AG04450 (cell line): Measurements from ENCODE around the gene ZCCHC3. TPM values are rescaled to one million over a fixed set of nuclear protein-coding genes. Genes with fewer than 3 reads are reported as not detected.

Experiments used
- CTCF ChIA-PET: fragments of 300-600, 350-600 bp; formaldehyde crosslinking; extraction: SDS; loops from one replicate; lab custom pipeline; 2022; ENCODE audit warnings: antibody characterized with exemption, inconsistent platforms; lab: Charles Lee
- POLR2A ChIA-PET: fragments of 350-600 bp; formaldehyde crosslinking; extraction: SDS; loops from one replicate; lab custom pipeline; 2021; ENCODE audit warnings: antibody characterized with exemption, inconsistent platforms; lab: Yijun Ruan, JAX
- DNase-seq: peaks from one replicate; pipeline ENCODE4 v3.0.0-alpha.2; 2011; ENCODE audit warnings: low read depth, low spot score
- H3K27ac ChIP-seq: one replicate; pipeline ENCODE4 v1.5.1; 2012; ENCODE audit warnings: low read depth, low read length, control low read depth
- H3K27me3 ChIP-seq: one replicate; pipeline ENCODE4 v1.6.0; 2012; ENCODE audit warnings: low read length; ENCODE audit not compliant: control insufficient read depth, insufficient read depth
- H3K4me3 ChIP-seq: 2 replicates; pipeline ENCODE4 v1.5.1; 2011; ENCODE audit warnings: mild to moderate bottlenecking, low read depth, low read length, control low read depth
- H3K9me3 ChIP-seq: 2 replicates; pipeline ENCODE4 v1.5.1; 2012; ENCODE audit warnings: low read length; ENCODE audit not compliant: control insufficient read depth, insufficient read depth
- polyA plus RNA-seq: library from polyadenylated mRNA; depleted of rRNA; stranded (reverse); fragments of >200 nt; gene quantifications from 2 replicates; pipeline ENCODE4 v1.2.3, GENCODE V29; 2011
- TF ChIP-seq, protein P1 (sequence below): IDR thresholded peaks from 2 replicates; pipeline ENCODE4 v1.5.1; 2011; ENCODE audit warnings: low read depth, low read length, control low read depth, inconsistent platforms

The ZCCHC3 gene
- polyA plus RNA-seq, 1 experiment, result 15.4 TPM

DNA sequence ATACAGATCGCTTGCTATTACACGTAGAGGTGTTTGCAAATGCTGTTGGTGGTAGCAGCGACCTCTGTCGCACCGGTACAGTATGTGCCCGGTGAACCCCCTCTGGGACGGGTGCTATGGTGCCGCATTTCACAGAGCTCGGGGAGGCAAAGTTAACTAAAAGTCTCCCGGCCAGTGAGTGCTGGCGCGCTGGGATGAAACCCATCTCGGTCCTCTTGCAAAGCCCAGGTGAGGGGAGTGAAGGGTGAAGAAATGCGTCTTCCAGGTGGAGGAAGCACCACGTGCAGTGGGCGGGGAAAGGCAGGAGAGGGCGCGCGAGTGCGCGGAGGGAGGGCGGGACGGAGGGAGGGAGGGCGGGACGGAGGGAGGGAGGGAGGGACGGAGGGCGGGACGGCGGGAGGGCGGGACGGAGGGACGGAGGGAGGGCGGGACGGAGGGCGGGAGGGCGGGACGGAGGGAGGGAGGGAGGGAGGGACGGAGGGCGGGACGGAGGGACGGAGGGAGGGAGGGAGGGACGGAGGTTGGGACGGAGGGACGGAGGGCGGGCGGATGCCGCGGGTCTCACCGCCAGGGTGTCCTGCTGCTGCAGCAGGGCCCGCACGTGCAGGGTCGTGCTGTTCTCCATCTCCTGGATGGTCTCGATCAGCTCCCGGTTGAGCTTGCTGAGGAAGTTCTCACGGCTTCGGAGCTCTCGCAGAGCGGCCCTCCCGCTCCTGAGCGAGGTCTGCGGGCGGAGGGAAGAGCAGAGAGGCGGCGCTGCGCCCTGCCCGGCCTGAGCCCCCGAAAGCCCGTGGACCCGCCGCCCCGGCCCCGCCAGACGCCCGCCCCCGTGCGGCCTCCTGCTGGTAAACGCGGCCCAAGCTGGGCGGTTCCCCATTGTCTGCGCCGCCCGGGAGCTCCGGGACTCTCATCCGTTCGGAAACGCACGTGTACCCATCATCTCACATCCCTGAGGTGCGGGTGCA lies 18.5 kb upstream of the ZCCHC3 start:
- TF ChIP-seq, protein P1, sequence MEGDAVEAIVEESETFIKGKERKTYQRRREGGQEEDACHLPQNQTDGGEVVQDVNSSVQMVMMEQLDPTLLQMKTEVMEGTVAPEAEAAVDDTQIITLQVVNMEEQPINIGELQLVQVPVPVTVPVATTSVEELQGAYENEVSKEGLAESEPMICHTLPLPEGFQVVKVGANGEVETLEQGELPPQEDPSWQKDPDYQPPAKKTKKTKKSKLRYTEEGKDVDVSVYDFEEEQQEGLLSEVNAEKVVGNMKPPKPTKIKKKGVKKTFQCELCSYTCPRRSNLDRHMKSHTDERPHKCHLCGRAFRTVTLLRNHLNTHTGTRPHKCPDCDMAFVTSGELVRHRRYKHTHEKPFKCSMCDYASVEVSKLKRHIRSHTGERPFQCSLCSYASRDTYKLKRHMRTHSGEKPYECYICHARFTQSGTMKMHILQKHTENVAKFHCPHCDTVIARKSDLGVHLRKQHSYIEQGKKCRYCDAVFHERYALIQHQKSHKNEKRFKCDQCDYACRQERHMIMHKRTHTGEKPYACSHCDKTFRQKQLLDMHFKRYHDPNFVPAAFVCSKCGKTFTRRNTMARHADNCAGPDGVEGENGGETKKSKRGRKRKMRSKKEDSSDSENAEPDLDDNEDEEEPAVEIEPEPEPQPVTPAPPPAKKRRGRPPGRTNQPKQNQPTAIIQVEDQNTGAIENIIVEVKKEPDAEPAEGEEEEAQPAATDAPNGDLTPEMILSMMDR, result no peak
- no peak for DNase-seq
- POLR2A ChIA-PET, result no interaction called here
- H3K4me3 ChIP-seq, result no peak overlapping the region
- CTCF ChIA-PET, result interaction anchor here (0.7 to 0.8 kb wide), 2 partner anchors 13 to 20 kb away, joined by 3 to 4 read pairs; no protein-coding TSS in a partner anchor
- H3K27ac ChIP-seq, result no peak overlapping the region
- no peaks in the 10 kb centered on the region for H3K27me3 ChIP-seq
- H3K9me3 ChIP-seq, result no peaks in the 10 kb centered on the region; the same call in 1 of the 2 replicates

DNA sequence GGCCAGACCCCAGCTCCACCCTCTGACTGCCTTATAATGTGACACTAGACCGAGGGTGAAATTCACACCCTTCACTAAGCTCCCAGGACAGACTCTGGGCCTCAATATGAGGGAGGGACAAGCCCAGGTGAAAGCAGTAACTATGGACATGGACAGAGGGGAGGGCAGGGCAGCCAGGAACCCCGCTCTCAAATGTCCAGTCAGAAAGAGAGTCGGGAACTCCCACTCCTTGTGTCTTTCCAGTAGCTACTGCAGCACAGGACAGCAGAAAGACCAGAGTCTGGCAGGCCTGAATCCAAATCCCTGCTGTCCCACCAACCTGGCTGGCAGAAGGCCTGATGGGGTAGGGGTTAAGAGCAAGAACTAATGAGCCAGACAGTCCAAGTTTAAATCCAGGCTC lies 13.2 kb upstream of the ZCCHC3 start:
- Histone ChIP-seq H3K27me3 (no peaks in the 10 kb centered on the region), H3K4me3 (no peak overlapping the region), H3K9me3 (no peaks in the 10 kb centered on the region; the same call in 1 of the 2 replicates), H3K27ac (no peak overlapping the region)
- DNase-seq, result no peak
- TF ChIP-seq, protein P1, result no peak
- ChIA-PET POLR2A (no interaction called here), CTCF (interaction anchor here (1.4 kb wide), 1 partner anchor 17 kb away, joined by 4 read pairs; no protein-coding TSS in a partner anchor)

DNA sequence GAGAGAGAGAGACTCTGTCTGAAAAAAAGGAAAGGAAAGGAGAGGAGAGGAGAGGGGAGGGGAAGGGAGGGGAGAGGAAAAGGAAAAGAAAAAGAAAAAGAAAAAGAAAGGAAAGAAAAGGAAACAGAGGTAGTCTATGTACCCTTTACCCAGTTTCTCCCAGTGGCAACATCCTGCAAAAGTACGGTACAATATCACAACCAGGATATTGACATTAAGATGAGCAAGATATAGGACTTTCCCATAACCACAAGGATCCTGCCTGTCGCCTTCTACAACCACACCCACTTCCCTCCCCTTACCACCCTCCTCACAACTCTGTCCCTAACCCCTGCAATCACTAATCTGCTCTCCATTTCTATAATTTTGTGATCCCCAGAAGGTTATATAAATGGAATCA lies 10.9 kb upstream of the ZCCHC3 start:
- TF ChIP-seq, protein P1, result no peak
- H3K4me3 ChIP-seq, result no peak overlapping the region
- no peaks in the 10 kb centered on the region for H3K9me3 ChIP-seq
- no peaks in the 10 kb centered on the region for H3K27me3 ChIP-seq
- DNase-seq, result no peak
- POLR2A ChIA-PET, result no interaction called here
- CTCF ChIA-PET, result no interaction called here
- H3K27ac ChIP-seq, result no peak overlapping the region

DNA sequence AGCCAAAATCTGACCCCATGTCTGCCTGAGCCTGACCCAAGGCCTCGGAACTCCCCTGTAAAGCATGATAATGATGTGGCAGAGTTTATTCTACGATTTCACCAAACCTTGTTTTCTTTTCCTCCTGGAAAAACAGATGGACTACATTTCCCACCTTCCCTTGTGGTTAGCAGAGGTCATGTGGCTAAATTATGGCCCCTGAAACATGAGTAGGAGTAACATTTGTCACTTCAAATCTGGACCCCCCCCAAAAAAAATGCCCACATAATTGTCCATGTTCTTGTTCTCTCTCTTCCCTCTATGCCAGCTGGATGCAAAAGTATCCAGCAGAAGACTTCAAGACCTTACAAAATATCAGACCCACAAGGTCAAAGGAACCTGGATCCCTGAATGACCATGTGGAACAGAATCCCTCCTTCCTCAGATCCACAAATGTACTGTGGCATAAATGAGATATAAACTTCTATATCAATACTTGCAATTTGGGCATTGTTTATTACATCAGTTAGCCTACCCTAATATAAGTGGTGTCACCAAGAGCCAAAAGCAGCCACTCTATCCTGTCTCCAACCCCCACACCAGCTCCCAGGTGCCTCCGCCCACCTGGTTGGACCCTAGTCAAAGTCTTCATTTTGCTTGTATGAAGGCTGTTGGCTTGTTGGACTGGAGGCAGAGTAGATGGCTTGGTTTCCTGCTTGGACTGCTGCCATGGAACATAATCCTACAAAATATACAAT lies 8.2 kb upstream of the ZCCHC3 start:
- TF ChIP-seq, protein P1, result no peak
- no peaks in the 10 kb centered on the region for H3K27me3 ChIP-seq
- POLR2A ChIA-PET, result no interaction called here
- CTCF ChIA-PET, result interaction anchor here (0.6 to 0.7 kb wide), 2 partner anchors 23 to 41 kb away, joined by 3 read pairs; no protein-coding TSS in a partner anchor
- no peak for DNase-seq
- H3K4me3 ChIP-seq, result peak overlapping the region; percentile 96
- no peak overlapping the region for H3K27ac ChIP-seq
- H3K9me3 ChIP-seq, result no peaks in the 10 kb centered on the region
